Measurements from ENCODE around the gene SRC.

SRC gene

GRCh38 chr20:37314099-37314498, 31.8 kb upstream of the SRC start:
- Histone ChIP-seq H3K27ac (peak overlapping the region in 19 of 21 experiments; percentile 3 to 85 (median 69)), H3K4me3 (no peak overlapping the region)

GRCh38 chr20:37314617-37315016, 31.3 kb upstream of the SRC start:
- peak overlapping the region in 18 of 21 experiments; percentile 3 to 85 (median 70) for H3K27ac ChIP-seq
- no peak overlapping the region for H3K4me3 ChIP-seq

- Histone ChIP-seq H3K27ac (peak overlapping the region in 18 of 21 experiments; percentile 3 to 85 (median 70)), H3K4me3 (no peak overlapping the region)
Measured at GRCh38 chr20:37315021-37315451, 30.9 kb upstream of the SRC start.

GRCh38 chr20:37315452-37316110, 30.4 kb upstream of the SRC start:
- H3K4me3 ChIP-seq: no peak overlapping the region
- peak overlapping the region in 17 of 21 experiments; percentile 14 to 85 (median 72) for H3K27ac ChIP-seq

- Histone ChIP-seq H3K27ac (peak overlapping the region in 15 of 21 experiments; percentile 7 to 85 (median 72)), H3K4me3 (no peak overlapping the region)
Measured at GRCh38 chr20:37316116-37316774, 29.7 kb upstream of the SRC start.

- Histone ChIP-seq H3K27ac (peak overlapping the region in 2 of 21 experiments; percentile 37 to 64), H3K4me3 (no peak overlapping the region)
Measured at GRCh38 chr20:37316775-37317170, 29.2 kb upstream of the SRC start.

- no peak overlapping the region for H3K4me3 ChIP-seq
- peak overlapping the region in 3 of 21 experiments; percentile 10 to 51 (median 25) for H3K27ac ChIP-seq
Measured at GRCh38 chr20:37317316-37317715, 28.6 kb upstream of the SRC start.

GRCh38 chr20:37317994-37318640, 27.8 kb upstream of the SRC start:
- no peak overlapping the region for H3K4me3 ChIP-seq
- peak overlapping the region in 1 of 21 experiments; percentile 25 for H3K27ac ChIP-seq

GRCh38 chr20:37319151-37319671, 26.7 kb upstream of the SRC start:
- H3K4me3 ChIP-seq: no peak overlapping the region
- H3K27ac ChIP-seq: no peak overlapping the region

- Histone ChIP-seq H3K27ac (no peak overlapping the region), H3K4me3 (no peak overlapping the region)
Measured at GRCh38 chr20:37323985-37324384, 22.0 kb upstream of the SRC start.

GRCh38 chr20:37325206-37325605, 20.7 kb upstream of the SRC start:
- no peak overlapping the region for H3K27ac ChIP-seq
- no peak overlapping the region for H3K4me3 ChIP-seq

GRCh38 chr20:37326666-37327065, 19.3 kb upstream of the SRC start:
- peak overlapping the region in 4 of 21 experiments; percentile 7 to 47 (median 14) for H3K27ac ChIP-seq
- no peak overlapping the region for H3K4me3 ChIP-seq

GRCh38 chr20:37327748-37328147, 18.2 kb upstream of the SRC start:
- peak overlapping the region in 5 of 21 experiments; percentile 14 to 54 (median 44) for H3K27ac ChIP-seq

GRCh38 chr20:37328149-37328945, 17.6 kb upstream of the SRC start:
- Histone ChIP-seq H3K27ac (peak overlapping the region in 6 of 21 experiments; percentile 2 to 54 (median 40)), H3K4me3 (no peak overlapping the region)

More at GRCh38 chr20:37327748-37328147, 18.2 kb upstream of the SRC start:
- no peak overlapping the region for H3K4me3 ChIP-seq

- Histone ChIP-seq H3K27ac (no peak overlapping the region), H3K4me3 (no peak overlapping the region)
Measured at GRCh38 chr20:37329481-37330165, 16.3 kb upstream of the SRC start.

- Histone ChIP-seq H3K4me3 (no peak overlapping the region), H3K27ac (no peak overlapping the region)
Measured at GRCh38 chr20:37330316-37330715, 15.6 kb upstream of the SRC start.

GRCh38 chr20:37331060-37331857, 14.7 kb upstream of the SRC start:
- Histone ChIP-seq H3K4me3 (no peak overlapping the region), H3K27ac (peak overlapping the region in 4 of 21 experiments; percentile 12 to 42 (median 26))
